GM13976 (cell line): ENCODE measurements around the gene KLHL3.
"Not testable (repeated sequence)": the region's sequence is repeated elsewhere in the genome, so short reads cannot be mapped to it uniquely, and the experiment has no call there.

Source experiments
- DNase-seq: peaks from one replicate; pipeline ENCODE4 v3.0.0; 2012; ENCODE audit warnings: low spot score
- in situ Hi-C: fragments of 300-500 bp; cut with MboI; formaldehyde crosslinking; loops from one replicate; pipeline ENCODE4 v1.12.0; 2022; ENCODE audit warnings: low sequenced_read_pairs, mixed read lengths, inconsistent platforms; ENCODE audit not compliant: unreplicated experiment
- TF ChIP-seq, protein P1 (sequence below): IDR thresholded peaks from 2 replicates; pipeline ENCODE4 v1.5.1; 2012; ENCODE audit warnings: borderline replicate concordance, mild to moderate bottlenecking; ENCODE audit not compliant: insufficient read depth; ENCODE audit errors: extremely low read depth, missing control alignments, control extremely low read depth

KLHL3 gene, protein sequence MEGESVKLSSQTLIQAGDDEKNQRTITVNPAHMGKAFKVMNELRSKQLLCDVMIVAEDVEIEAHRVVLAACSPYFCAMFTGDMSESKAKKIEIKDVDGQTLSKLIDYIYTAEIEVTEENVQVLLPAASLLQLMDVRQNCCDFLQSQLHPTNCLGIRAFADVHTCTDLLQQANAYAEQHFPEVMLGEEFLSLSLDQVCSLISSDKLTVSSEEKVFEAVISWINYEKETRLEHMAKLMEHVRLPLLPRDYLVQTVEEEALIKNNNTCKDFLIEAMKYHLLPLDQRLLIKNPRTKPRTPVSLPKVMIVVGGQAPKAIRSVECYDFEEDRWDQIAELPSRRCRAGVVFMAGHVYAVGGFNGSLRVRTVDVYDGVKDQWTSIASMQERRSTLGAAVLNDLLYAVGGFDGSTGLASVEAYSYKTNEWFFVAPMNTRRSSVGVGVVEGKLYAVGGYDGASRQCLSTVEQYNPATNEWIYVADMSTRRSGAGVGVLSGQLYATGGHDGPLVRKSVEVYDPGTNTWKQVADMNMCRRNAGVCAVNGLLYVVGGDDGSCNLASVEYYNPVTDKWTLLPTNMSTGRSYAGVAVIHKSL

DNA sequence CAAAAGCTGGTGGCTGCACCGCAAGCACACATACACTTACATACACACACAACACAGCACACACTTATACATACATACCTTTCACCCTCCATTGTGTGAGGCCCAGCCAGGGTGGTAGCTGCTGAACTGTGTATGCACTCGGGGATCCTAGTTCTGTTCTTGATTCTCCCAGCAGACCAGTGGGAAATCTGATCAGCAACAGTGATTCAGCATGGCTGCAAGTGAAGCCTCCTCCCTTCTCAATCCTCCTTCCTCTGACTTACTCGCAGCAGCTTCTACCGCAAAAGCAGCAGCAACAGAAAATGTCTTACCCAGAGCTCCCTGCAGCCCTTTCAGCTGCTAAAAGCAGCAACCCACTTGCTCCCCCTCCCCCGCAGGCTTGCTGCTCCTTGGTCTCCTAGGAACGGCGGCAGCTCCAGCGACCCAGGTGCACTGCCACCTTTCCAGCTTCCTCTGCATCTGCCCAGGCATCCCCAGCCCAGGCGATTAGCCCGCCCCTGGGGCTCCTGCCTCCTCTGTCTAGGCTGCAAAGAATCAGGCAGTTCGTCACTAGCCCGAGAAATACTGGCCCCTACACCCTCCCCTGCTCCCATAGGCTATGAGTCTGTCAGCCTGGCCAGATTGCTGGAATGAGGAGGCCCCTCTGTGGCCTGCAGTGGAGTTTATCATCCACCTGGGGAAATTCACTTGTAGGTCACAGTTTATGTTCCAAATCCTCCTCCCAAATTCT is at the start of gene KLHL3:
KLHL3 (minus strand) TSS at position 535 of the 730 bp plus-strand sequence; CDS start at position 92, 443 bp downstream.
- TF ChIP-seq, protein P1, sequence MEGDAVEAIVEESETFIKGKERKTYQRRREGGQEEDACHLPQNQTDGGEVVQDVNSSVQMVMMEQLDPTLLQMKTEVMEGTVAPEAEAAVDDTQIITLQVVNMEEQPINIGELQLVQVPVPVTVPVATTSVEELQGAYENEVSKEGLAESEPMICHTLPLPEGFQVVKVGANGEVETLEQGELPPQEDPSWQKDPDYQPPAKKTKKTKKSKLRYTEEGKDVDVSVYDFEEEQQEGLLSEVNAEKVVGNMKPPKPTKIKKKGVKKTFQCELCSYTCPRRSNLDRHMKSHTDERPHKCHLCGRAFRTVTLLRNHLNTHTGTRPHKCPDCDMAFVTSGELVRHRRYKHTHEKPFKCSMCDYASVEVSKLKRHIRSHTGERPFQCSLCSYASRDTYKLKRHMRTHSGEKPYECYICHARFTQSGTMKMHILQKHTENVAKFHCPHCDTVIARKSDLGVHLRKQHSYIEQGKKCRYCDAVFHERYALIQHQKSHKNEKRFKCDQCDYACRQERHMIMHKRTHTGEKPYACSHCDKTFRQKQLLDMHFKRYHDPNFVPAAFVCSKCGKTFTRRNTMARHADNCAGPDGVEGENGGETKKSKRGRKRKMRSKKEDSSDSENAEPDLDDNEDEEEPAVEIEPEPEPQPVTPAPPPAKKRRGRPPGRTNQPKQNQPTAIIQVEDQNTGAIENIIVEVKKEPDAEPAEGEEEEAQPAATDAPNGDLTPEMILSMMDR, result peak; percentile 9
- in situ Hi-C loops, result no loop called here
- DNase-seq, result peak; percentile 49

DNA sequence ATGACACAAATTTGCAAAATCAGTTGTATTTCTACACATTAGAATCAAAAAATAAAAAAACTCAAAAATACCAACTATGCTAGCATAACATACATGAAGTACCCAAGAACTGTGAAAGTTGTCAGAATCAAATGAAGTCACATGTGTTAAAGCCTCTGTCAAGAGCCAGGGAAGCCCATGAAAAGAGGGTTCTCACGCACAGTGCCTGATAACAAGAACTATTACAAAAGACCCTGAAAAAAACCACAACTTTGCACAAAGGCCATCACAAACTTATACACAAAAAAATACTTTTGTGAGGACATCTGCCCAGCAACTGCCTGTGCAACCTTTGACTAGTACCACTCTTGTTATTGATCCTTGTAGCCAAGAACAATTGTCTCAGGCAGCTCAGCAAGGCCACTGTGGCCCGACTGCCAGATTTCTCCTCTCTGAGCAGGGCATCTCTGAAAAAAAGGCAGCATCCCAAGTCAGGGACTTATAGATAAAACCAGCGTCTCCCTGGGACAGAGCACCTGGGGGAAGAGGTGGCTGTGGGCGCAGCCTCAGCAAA is 47.2 kb upstream of the KLHL3 start:
- TF ChIP-seq, protein P1, result no peak
- no peak for DNase-seq
- in situ Hi-C loops, result no loop called here

DNA sequence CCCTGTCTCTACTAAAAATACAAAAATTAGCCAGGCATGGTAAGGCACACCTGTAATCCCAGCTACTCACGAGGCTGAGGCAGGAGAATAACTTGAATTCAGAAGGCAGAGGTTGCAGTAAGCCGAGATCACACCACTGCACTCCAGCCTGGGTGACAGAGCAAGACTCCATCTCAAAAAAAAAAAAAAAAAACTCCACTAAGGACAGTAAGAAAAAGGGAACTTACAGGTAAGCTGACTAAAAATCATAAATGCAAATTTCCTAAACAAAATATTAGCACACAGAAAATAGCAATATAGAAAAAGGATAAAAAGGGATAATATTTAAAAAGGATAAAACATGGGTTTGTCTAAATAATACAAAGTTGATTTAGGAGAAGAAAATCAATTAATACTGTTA is 46.2 kb upstream of the KLHL3 start:
- DNase-seq, result no peak
- in situ Hi-C loops, result no loop called here
- TF ChIP-seq, protein P1, result no peak

DNA sequence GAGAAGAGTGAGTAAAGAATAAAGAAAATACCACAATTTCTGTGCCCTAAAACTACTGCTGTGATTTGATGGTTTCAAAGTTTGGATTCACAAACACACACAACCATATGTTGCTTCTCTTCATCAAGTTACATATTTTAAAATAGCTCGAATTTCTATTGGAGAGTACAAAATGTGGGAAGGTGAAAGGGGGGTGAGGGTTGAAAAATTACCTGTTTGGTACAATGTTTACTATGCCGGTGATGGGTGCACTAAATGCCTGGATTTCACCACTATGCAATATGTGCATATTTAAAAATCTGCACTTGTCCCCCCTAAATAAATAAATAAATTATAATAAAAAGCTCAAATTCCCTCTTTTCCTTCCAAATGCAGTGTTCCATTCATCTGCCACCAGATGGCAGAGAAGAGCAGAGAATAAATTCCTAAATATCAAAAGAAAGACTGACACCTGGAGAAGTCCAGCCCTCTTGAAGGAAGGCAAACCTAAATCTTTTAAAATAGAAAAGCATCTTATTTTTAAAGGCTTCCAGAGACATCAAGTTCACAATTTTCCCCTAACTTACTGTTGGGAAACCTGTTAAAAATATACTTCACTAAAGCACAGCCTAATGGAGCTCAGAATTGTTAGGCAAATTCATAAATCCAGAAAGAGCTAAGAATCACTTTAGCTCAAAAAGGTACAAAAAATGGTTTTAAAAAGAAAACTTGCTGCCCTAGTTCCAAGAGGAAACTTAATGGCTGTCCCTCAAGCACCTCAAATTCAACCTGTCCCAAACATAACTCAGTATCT is 43.1 kb upstream of the KLHL3 start:
- in situ Hi-C loops, result no loop called here
- TF ChIP-seq, protein P1, result peak; percentile 51
- peak; percentile 26 for DNase-seq

DNA sequence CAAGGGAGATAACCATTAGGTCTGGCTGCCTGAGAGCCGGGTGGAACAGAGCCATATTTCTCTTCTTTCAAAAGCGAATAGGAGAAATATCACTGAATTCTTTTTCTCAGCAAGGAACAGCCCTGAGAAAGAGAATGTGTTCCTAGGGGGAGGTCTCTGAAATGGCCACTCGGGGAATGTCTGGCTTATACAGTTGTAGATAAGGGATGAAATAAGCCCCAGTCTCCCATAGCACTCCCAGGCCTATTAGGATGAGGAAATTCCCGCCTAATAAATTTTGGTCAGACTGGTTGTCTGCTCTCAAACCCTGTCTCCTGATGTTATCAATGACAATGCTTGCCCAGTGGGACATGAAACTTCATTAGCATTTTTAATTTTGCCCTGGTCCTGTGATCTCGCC is 32.0 kb upstream of the KLHL3 start:
- in situ Hi-C loops, DNase-seq: not testable (repeated sequence)

DNA sequence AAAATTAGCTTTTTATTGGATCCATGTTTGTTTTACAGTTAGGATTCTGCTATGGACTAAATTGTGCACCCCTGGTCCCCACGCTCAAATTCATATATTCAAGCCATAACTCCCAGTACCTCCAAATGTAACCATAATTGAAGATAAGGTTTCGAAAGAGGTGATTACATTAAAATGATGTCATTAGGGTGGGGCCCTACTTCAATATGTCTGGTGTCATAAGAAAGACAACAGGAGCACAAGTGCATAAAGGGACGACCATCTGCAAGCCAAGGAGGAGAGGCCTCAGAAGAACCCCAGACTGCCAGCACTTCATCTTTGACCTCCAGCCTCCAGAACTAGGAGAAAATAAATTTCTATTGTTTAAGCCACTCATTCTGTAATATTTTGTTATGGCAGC is 25.7 kb upstream of the KLHL3 start:
- in situ Hi-C loops, result no loop called here
- no peak for DNase-seq
- TF ChIP-seq, protein P1, result no peak
